ENCODE data around the gene AHCY.
"Not testable (repeated sequence)": the region's sequence is repeated elsewhere in the genome, so short reads cannot be mapped to it uniquely, and the experiment has no call there.

AHCY gene

DNA sequence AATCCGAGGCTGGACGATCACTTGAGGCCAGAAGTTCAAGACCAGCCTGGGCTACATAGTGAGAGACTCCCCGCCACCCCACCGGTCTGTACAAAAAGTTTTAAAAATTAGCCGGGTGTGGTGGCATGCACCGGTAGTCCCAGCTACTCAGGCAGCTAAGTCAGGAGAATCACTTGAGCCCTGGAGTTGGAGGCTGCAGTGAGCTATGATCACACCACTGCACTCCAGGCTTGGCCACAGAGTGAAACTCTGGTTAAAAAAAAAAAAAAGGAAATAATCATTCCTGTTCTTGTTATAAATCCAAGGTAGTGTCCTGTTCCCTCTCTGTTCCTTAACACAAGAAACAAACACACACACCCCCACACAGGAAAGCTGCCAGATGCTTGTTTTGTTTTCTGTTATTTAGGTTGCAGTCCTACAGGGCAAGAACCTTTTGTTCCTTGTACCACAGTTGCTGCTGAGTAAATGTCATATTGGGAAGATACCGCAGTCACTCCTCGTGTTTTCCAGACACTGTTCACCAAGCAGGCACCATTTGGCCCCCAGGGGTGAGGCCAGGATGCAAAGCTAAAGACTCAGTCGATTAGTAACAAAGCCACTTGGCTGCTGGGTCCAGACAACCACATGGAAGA lies 33.0 kb downstream of the AHCY start:
- no peak for DNase-seq
- in situ Hi-C loops (cut with HindIII; ENCODE audit: low pct_ligation_motif_present, low pct_unique_long_range_greater_than_20kb, low sequenced_read_pairs) = no loop called here

DNA sequence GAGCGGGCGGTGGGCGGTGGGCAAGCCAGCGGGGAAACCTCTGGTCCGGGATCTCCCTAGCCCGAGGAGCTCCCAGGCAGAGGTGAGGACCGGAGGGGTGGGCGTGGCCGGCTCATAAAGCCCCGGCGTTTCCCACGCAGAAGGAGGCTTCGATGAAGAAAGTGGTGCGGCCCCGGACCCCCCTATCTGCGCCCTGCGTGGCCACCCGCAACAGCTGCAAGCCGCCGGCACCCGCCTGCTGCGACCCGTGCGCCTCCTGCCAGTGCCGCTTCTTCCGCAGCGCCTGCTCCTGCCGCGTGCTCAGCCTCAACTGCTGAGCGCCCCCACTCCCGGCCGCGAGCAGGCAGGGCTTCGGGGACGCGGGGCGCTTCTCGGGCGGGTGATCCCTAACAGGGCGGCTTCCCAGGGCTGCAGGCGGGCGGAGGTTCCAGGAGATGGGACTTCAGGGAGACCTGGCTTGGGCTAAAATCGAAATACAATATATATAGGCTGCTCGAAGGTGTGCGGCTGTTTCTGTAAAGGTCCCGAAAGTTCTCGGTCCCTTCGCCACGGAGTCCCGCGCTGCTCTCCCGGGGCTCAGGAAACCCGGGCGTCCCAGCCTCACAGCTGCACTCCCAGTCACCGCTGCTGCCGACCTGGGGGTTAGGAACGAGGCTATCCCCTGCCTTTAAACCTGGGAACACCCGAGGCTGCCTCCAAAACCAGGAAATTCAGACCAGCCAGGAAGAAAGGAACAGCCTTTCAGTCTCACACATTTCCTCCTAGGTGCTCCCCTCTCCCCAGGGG lies 34.1 kb downstream of the AHCY start:
- in situ Hi-C loops (cut with HindIII; ENCODE audit: low pct_ligation_motif_present, low pct_unique_long_range_greater_than_20kb, low sequenced_read_pairs) = no loop called here
- peak; percentile 24 for DNase-seq

DNA sequence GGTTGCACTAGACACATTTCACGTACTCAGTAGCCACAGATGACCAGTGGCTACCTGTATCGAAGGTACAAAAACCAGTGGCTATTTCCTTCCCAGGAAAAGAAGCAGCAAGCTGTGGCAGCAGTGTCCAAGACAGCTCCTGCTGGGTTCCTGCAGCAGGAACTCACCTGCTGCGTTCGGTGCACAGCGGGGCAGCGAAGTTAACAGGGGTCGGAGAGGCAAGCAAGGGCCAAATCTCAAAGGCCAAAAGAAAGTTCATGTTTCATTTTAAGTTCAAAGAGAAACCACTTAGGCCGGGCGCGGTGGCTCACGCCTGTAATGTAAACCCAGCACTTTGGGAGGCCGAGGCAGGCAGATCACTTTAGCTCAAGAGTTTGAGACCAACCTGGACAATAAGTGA lies 35.0 kb downstream of the AHCY start:
- in situ Hi-C loops (cut with HindIII; ENCODE audit: low pct_ligation_motif_present, low pct_unique_long_range_greater_than_20kb, low sequenced_read_pairs) = no loop called here
- DNase-seq = no peak

DNA sequence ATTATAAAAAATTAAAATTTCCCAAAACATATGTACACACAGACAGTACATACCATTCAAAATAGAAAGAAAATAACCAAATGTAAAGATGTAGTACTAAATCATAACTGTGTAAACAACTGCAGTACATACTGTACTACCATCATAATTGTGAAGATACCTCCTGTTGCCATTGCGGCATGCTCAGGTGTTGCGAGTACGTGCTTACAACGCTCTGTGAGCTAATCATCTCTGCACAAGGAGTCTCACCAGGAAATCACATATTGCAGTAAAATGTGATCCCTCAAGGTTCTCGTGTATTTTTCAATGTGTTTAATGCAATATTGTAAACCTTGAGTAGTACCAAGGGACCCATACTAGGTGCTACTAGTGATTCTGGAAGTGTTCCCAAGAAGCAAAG lies 39.0 kb downstream of the AHCY start:
- in situ Hi-C loops (cut with HindIII; ENCODE audit: low pct_ligation_motif_present, low pct_unique_long_range_greater_than_20kb, low sequenced_read_pairs) = no loop called here
- DNase-seq = no peak

DNA sequence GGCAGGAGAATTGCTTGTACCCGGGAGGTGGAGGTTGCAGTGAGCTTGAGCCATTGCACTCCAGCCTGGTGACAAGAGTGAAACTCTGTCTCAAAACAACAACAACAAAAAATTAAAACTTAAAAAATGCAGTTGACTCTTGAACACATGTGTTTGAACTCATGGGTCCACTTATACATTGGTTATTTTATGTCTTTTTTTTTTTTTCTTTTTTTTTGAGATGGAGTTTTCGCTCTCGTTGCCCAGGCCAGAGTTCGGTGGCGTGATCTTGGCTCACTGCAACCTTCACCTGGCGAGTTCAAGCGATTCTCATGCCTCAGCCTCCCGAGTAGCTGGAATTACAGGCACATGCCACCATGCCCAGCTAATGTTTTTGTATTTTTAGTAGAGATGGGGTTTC lies 39.7 kb downstream of the AHCY start:
- in situ Hi-C loops (cut with HindIII; ENCODE audit: low pct_ligation_motif_present, low pct_unique_long_range_greater_than_20kb, low sequenced_read_pairs); DNase-seq: not testable (repeated sequence)

DNA sequence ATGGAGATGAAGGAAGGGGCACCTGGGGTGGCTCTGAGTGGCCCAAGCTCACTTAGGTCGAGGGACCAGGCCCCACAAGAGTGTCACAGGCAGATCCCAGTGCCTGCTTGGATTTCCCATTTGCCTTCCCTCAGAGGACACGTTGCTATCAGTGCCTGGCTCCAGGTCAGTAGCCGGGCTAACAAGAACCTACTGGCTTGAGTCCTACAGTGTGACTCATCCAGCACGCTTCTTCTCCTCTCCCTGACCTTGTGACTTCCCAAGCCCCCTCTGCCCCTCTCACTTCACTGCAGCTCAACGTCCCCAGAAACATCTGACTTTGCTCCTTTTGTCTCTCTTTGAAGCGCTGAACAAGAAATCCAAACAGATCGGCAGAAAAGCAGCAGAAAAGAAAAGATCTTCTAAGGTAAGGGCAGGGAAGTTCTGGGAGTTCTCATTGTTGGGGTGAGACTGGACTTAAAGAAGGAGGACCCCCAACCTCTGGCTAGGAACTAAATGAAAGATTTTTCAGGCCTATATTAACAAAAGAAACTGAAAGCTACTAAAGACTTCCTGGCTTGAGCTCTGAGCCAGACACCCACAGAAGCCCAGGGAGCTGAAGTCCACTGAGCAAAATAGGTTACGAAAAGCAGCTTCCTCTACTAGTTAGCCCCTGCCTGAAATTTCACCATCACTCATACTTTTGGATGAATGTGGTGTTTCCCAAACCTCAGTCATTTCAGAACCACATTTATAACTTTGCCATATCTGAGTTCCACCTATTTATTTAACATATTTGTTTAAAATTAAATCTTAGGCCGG lies 40.5 kb downstream of the AHCY start:
- DNase-seq = peak; percentile 27
- in situ Hi-C loops (cut with HindIII; ENCODE audit: low pct_ligation_motif_present, low pct_unique_long_range_greater_than_20kb, low sequenced_read_pairs) = no loop called here

DNA sequence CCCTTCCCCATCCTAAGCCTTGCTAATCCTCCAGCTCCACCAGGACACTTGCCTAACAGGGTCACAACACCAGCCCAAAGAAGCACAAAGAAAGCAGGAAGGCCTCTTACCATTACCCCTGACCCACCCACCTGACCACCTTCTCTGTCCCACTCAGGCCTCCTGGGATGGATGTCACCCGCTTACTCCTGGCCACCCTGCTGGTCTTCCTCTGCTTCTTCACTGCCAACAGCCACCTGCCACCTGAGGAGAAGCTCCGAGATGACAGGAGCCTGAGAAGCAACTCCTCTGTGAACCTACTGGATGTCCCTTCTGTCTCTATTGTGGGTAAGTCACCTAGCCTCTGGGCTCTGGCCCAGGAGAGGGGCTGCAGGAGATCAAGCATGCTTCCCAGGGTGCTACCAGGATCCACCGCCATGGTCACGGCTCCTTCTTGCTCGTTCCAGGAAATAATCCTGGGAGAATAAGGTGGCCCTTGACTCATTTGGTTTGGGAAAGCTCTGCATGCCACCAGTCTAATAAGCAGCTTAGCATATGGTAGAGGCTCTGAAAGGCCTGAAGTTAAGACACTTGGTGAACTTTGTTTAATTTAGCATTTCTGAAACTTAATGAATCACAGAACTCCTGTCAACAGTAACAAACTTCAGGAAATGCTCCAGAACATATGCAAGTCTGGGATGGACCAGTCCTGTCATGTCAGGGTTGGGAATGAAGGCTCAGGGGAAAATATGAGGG lies 42.8 kb downstream of the AHCY start:
- in situ Hi-C loops (cut with HindIII; ENCODE audit: low pct_ligation_motif_present, low pct_unique_long_range_greater_than_20kb, low sequenced_read_pairs) = no loop called here
- no peak for DNase-seq

DNA sequence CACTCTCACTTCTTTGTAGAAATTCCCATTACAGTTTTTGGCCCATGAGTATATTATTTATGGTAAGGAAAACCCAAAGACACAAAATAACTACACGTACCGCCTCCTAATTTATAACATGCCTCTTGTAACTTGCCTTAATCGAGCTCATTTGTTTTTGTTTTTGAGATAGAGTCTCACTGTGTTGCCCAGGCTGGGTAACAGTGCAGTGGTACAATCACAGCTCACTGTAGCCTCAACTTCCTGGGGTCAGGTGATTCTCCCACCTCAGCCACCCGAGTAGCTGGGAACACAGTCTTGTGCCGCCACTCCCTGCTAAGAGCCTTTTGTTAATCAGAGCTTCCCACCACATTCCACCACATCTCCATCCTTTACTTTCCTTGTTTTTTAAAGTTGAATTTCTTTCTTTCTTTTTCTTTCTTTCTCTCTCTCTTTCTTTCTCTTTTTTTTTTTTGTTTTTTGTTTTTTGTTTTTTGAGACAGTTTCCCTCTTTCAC lies 46.5 kb downstream of the AHCY start:
- in situ Hi-C loops (cut with HindIII; ENCODE audit: low pct_ligation_motif_present, low pct_unique_long_range_greater_than_20kb, low sequenced_read_pairs) = no loop called here
- no peak for DNase-seq

DNA sequence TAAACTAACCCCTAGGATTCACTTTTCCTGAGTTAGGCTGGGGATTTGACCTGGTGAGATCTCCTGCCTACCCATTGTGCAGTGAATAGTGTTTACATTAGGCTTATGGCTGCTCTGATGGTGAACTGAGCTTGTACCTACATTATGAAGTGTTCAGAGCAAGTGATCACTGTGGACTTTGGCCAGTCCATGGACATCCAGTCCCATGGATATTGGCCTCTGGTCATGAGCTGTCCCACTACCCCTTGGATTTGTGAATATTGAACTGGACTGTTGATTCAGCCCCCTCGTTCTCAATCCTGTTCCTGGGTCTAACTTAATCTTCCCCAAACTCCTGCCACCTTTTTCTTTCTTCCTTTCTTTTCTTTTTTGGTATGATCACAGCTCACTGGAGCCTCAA lies 48.2 kb downstream of the AHCY start:
- in situ Hi-C loops (cut with HindIII; ENCODE audit: low pct_ligation_motif_present, low pct_unique_long_range_greater_than_20kb, low sequenced_read_pairs) = no loop called here
- no peak for DNase-seq

DNA sequence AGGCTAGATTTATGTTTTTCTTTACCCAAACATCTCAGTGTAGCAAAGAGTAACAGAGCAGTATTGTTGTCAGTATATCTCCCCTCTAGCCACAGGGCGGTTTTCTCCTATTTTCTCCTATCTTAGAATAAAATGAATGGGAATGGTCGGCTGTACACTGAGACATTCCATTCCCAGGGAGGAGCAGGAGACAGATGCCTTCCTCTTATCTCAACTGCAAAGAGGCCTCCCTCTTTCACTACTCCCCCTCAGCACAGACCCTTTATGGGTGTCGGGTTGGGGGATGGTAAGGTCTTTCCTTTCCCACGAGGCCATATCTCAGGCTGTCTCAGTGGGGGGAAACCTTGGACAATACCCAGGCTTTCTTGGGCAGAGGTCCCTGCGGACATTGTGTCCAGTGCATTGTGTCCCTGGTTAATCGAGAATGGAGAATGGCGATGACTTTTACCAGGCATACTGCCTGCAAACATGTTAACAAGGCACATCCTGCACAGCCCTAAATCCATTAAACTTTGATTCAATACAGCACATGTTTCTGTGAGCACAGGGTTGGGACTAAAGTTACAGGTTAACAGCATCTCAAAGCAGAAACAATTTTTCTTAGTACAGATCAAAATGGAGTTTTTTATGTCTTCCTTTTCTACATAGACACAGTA lies 50.6 kb downstream of the AHCY start:
- in situ Hi-C loops (cut with HindIII; ENCODE audit: low pct_ligation_motif_present, low pct_unique_long_range_greater_than_20kb, low sequenced_read_pairs); DNase-seq: not testable (repeated sequence)

DNA sequence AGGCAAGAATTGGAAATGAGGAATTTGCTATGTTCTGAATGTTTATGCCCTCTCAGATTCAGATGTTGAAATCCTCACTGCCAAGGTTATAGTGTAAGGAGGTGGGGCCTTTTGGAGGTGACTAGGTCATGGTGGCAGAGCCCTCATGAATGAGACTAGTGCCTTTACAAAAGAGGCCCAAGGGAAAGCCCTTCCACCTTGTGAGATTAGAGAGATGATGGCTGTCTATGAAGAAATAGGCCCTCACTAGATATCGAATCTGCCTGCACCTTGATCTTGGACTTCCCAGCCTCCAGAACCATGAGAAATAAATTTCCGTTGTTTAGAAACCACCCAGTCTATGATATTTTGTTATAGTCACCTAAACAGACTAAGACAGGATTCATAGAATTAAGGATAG lies 51.5 kb downstream of the AHCY start:
- in situ Hi-C loops (cut with HindIII; ENCODE audit: low pct_ligation_motif_present, low pct_unique_long_range_greater_than_20kb, low sequenced_read_pairs) = no loop called here
- DNase-seq = no peak

DNA sequence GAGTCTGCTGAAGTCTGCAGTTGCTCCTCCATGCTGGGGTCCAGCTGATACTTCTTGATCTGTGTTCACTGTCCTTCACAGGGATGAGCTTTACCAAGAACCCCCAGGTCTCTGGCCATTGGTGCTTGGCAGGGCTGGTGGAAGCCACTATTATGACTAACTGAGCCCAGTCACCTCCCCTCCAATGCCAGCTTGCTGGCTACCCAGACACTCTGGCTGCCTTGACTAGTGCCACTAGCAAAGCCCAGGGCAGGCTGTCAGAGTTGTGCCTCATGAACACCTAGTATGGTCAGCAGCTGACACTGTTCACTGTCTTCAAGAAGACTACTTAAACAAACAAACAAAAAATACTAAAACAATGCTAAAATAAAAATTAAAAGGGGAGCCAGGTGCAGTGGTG lies 53.1 kb downstream of the AHCY start:
- no peak for DNase-seq
- in situ Hi-C loops (cut with HindIII; ENCODE audit: low pct_ligation_motif_present, low pct_unique_long_range_greater_than_20kb, low sequenced_read_pairs) = no loop called here

DNA sequence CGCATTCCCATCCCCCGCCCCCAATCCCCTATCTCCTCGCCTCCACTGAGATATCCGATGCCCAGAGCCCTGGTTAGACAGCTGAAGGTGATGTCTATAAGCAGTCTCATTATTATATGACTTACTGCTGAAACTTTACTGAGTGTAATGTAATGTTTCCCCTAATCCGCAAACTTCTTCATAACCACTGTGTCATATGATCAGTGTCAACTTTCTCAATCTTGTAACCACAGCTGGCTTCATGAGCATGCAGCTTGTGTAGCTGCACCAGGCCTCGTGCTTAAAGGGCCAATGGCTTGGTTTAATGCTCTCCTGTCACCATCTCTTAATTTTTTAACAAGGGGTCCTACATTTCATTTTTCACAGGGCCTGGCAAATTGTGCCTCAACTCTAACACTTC lies 53.9 kb downstream of the AHCY start:
- in situ Hi-C loops (cut with HindIII; ENCODE audit: low pct_ligation_motif_present, low pct_unique_long_range_greater_than_20kb, low sequenced_read_pairs) = no loop called here
- no peak for DNase-seq

DNA sequence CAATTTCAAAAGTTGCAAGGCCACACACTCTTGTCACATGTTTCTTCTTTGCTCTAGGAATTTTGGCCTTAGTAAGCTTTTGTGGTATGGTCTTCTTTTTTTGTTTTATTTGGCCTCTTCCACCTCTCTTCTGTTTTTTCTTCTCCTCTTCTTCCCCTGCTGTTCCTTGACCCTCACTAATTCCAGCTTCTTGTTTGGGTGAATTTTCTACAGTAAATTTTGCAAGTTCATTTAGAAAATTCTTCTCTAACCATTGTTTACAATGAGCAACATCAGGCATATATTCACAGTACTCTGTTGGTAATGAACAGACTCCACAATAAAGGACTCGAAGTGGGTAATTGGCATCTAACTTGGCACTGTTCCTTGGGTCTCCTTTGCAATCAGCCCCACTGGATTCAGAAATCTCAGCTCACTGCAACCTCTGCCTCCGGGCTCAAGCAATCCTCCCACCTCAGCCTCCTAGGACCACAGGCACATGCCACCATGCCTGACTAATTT lies 57.0 kb downstream of the AHCY start:
- in situ Hi-C loops (cut with HindIII; ENCODE audit: low pct_ligation_motif_present, low pct_unique_long_range_greater_than_20kb, low sequenced_read_pairs) = no loop called here
- no peak for DNase-seq

DNA sequence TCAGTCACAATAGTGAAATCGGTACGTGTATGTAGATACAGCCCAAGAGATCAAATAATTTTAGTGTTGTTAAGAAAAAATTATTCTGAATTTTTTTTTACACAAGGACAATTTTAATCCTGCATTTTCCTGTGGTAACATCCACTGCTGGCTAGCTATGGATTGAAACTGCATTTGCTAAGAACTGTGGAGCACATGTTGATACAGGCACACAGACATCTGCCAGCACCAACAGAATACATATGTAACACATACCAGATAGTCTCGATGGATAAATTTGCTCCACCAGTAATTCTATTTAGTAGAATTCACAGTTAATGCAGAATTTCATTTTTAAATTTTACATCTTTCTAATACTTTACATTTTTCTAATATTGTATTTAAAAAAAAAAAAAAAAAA lies 59.8 kb downstream of the AHCY start:
- in situ Hi-C loops (cut with HindIII; ENCODE audit: low pct_ligation_motif_present, low pct_unique_long_range_greater_than_20kb, low sequenced_read_pairs) = no loop called here

DNA sequence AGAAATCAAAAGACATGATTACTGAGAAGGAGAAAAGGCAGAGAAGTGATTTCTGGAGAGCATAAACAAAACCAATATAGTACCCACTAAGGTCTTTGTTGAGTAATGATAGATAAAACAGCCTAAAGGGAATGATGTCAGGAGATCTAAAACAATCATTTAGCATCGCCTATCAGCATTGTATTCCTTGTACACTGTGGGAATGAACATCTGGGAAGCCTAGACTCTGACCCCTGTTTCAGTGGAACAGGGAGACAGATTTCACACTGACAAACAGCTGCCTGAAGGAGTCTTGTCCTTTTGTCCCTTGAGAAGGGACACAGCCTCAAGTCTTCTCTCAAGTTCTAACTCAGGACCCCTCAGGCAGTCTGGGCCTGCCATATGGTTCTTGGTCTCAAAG lies 60.3 kb downstream of the AHCY start:
- in situ Hi-C loops (cut with HindIII; ENCODE audit: low pct_ligation_motif_present, low pct_unique_long_range_greater_than_20kb, low sequenced_read_pairs) = no loop called here
- no peak for DNase-seq

More for the DNA sequence above, 59.8 kb downstream of the AHCY start:
- DNase-seq = no peak

DNA sequence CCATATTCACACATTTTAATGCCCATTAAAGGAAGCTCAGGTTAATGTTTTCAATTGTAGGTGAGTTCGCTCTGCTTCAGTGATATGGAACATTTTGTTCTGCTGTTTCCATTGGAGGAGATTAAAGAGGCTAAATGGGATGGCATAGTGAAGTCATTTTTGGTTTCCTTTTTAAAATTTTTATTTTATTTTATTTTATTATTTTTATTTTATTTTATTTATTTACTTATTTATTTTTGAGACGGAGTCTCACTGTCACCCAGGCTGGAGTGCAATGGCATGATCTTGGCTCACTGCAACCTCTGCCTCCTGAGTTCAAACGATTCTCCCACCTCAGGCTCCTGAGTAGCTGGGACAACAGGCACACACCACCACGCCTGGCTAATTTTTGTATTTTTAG lies 61.1 kb downstream of the AHCY start:
- DNase-seq; in situ Hi-C loops (cut with HindIII; ENCODE audit: low pct_ligation_motif_present, low pct_unique_long_range_greater_than_20kb, low sequenced_read_pairs): not testable (repeated sequence)

Measured in ACHN (cell line).